CD4-positive, alpha-beta memory T cell (primary cell): Measurements from ENCODE around the gene OPCML. TPM values are rescaled to one million over a fixed set of nuclear protein-coding genes. Genes with fewer than 3 reads are reported as not detected.

Experiments
- CTCF ChIA-PET: fragments of 350-600 bp; sonication (Branson Sonifier 250); formaldehyde crosslinking; loops from one replicate; lab custom pipeline; 2021; ENCODE audit warnings: inconsistent platforms; ENCODE audit not compliant: partially characterized antibody; lab: Charles Lee
- POLR2A ChIA-PET: fragments of 350-600 bp; sonication (Branson Sonifier 250); formaldehyde crosslinking; loops from one replicate; lab custom pipeline; 2021; ENCODE audit not compliant: partially characterized antibody; lab: Charles Lee
- DNase-seq, 5 donors: peaks; one replicate each; pipeline versions ENCODE4 v3.0.0 to v3.0.0-alpha.2; 2020 to 2022; ENCODE audit warnings: mixed read lengths in 1 of 5
- H3K27ac ChIP-seq: one replicate; pipeline ENCODE4 v1.7.0; 2013; ENCODE audit warnings: low read depth, low read length
- H3K27me3 ChIP-seq: 2 replicates; pipeline ENCODE4 v1.7.0; 2013; ENCODE audit warnings: mild to moderate bottlenecking, low read length, moderate library complexity; ENCODE audit not compliant: insufficient read depth
- H3K36me3 ChIP-seq: 2 replicates; pipeline ENCODE4 v1.7.0; 2013; ENCODE audit warnings: mild to moderate bottlenecking, low read length, moderate library complexity; ENCODE audit not compliant: insufficient read depth
- H3K4me1 ChIP-seq: 2 replicates; pipeline ENCODE4 v1.7.0; 2013; ENCODE audit warnings: mild to moderate bottlenecking, low read length, moderate library complexity; ENCODE audit not compliant: insufficient read depth
- H3K4me3 ChIP-seq, 2 donors: one replicate each; pipeline ENCODE4 v1.7.0; 2013; ENCODE audit warnings: low read length in 2 of 2, mild to moderate bottlenecking in 1 of 2
- H3K9me3 ChIP-seq, 2 donors: one replicate each; pipeline ENCODE4 v1.7.0; 2013; ENCODE audit warnings: low read length in 2 of 2, control low read depth in 1 of 2; ENCODE audit not compliant: control insufficient read depth in 1 of 2
- H3K27ac Mint-ChIP-seq, 7 donors: one replicate each; pipeline ENCODE4 v1.8.0; 2020 to 2021; ENCODE audit warnings: mixed read lengths in 7 of 7, mild to moderate bottlenecking in 6 of 7, inconsistent platforms in 3 of 7, moderate library complexity in 3 of 7
- H3K27me3 Mint-ChIP-seq, 2 donors: one replicate each; pipeline ENCODE4 v1.8.0; 2020 to 2021; ENCODE audit warnings: mixed read lengths in 2 of 2
- H3K36me3 Mint-ChIP-seq, 2 donors: one replicate each; pipeline ENCODE4 v1.8.0; 2020 to 2021; ENCODE audit warnings: mixed read lengths in 2 of 2, inconsistent platforms in 1 of 2, mild to moderate bottlenecking in 1 of 2
- H3K4me1 Mint-ChIP-seq, 4 donors: one replicate each; pipeline ENCODE4 v1.8.0; 2020 to 2021; ENCODE audit warnings: mixed read lengths in 4 of 4, mild to moderate bottlenecking in 1 of 4
- H3K4me3 Mint-ChIP-seq, 8 donors: one replicate each; pipeline ENCODE4 v1.8.0; 2020 to 2021; ENCODE audit warnings: mixed read lengths in 8 of 8, mild to moderate bottlenecking in 7 of 8, moderate library complexity in 6 of 8, inconsistent platforms in 3 of 8
- H3K9me3 Mint-ChIP-seq, 8 donors: one replicate each; pipeline ENCODE4 v1.8.0; 2020 to 2021; ENCODE audit warnings: mixed read lengths in 8 of 8, mild to moderate bottlenecking in 5 of 8, inconsistent platforms in 3 of 8, moderate library complexity in 1 of 8
- intact Hi-C: fragments of 100-400 bp; cut with micrococcal nuclease; formaldehyde crosslinking; loops from one replicate; pipeline ENCODE4 v1.15.1; 2023
- polyA plus RNA-seq, 2 donors: library from polyadenylated mRNA; unstranded; fragments of 300-500 nt; fragmentation: Illumina TruSeq; gene quantifications; one replicate each; pipeline ENCODE4 v1.2.3, GENCODE V29; 2021
- total RNA-seq, 2 experiments: library from RNA; stranded (reverse); gene quantifications; one replicate each; pipeline ENCODE4 v1.2.3, GENCODE V29; 2021

OPCML gene
- total and polyA plus RNA-seq, 4 experiments from 2014 or later: not detected

GRCh38 chr11:133198438-133198837 is 333.9 kb downstream of the OPCML start:
- intact Hi-C loops: no loop called here
- Histone ChIP-seq H3K27ac (no peak overlapping the region), H3K27me3 (no peaks in the 10 kb centered on the region), H3K9me3 (no peaks in the 10 kb centered on the region), H3K4me3 (no peak overlapping the region), H3K4me1 (no peaks in the 10 kb centered on the region), H3K36me3 (no peaks in the 10 kb centered on the region)
- Mint-ChIP-seq H3K27me3 (peaks cover 0 to 4% of the 10 kb centered on the region in 2 donors), H3K9me3 (peaks cover 0 to 10% (median under 1%) of the 10 kb centered on the region in 8 donors), H3K36me3 (no peaks in the 10 kb centered on the region), H3K4me1 (no peaks in the 10 kb centered on the region), H3K4me3 (no peak overlapping the region), H3K27ac (no peak overlapping the region)
- CTCF ChIA-PET: no interaction called here
- DNase-seq: no peak
- POLR2A ChIA-PET: no interaction called here

- Histone ChIP-seq H3K36me3 (no peaks in the 10 kb centered on the region), H3K4me1 (no peaks in the 10 kb centered on the region), H3K9me3 (no peaks in the 10 kb centered on the region), H3K4me3 (no peak overlapping the region), H3K27ac (no peak overlapping the region), H3K27me3 (no peaks in the 10 kb centered on the region)
- ChIA-PET CTCF (no interaction called here), POLR2A (no interaction called here)
- H3K27ac Mint-ChIP-seq: no peak overlapping the region
- H3K4me1 Mint-ChIP-seq: no peaks in the 10 kb centered on the region
- H3K9me3 Mint-ChIP-seq: peaks cover 0 to 10% (median under 1%) of the 10 kb centered on the region in 8 donors
- no peak for DNase-seq
- no peak overlapping the region for H3K4me3 Mint-ChIP-seq
- H3K36me3 Mint-ChIP-seq: no peaks in the 10 kb centered on the region
- peaks cover 0 to 4% of the 10 kb centered on the region in 2 donors for H3K27me3 Mint-ChIP-seq
- intact Hi-C loops: no loop called here
These were observed 334.9 kb downstream of the OPCML start for GRCh38 chr11:133197425-133197824.

GRCh38 chr11:133191931-133192330 is 340.4 kb downstream of the OPCML start:
- no peaks in the 10 kb centered on the region for H3K9me3 ChIP-seq
- H3K4me1 ChIP-seq: no peaks in the 10 kb centered on the region
- peaks cover 0 to 11% (median 0%) of the 10 kb centered on the region in 8 donors for H3K9me3 Mint-ChIP-seq
- no peak overlapping the region for H3K4me3 Mint-ChIP-seq
- H3K4me1 Mint-ChIP-seq: no peaks in the 10 kb centered on the region
- H3K36me3 ChIP-seq: no peaks in the 10 kb centered on the region
- CTCF ChIA-PET: no interaction called here
- POLR2A ChIA-PET: no interaction called here
- intact Hi-C loops: no loop called here
- no peak overlapping the region for H3K27ac ChIP-seq
- H3K27me3 ChIP-seq: no peaks in the 10 kb centered on the region
- no peaks in the 10 kb centered on the region for H3K36me3 Mint-ChIP-seq
- no peak overlapping the region for H3K4me3 ChIP-seq
- no peak for DNase-seq
- peaks cover 0 to 6% of the 10 kb centered on the region in 2 donors for H3K27me3 Mint-ChIP-seq
- no peak overlapping the region for H3K27ac Mint-ChIP-seq

- Mint-ChIP-seq H3K27ac (peak overlapping the region in 1 of 7 donors; percentile 17), H3K36me3 (no peaks in the 10 kb centered on the region)
- POLR2A ChIA-PET: no interaction called here
These were observed 350.6 kb downstream of the OPCML start for GRCh38 chr11:133181667-133182066.

GRCh38 chr11:133181066-133181465 is 351.2 kb downstream of the OPCML start:
- H3K4me3 Mint-ChIP-seq: no peak overlapping the region

More at GRCh38 chr11:133181667-133182066, 350.6 kb downstream of the OPCML start:
- Histone ChIP-seq H3K27ac (no peak overlapping the region), H3K9me3 (no peaks in the 10 kb centered on the region), H3K36me3 (no peaks in the 10 kb centered on the region), H3K4me3 (no peak overlapping the region), H3K4me1 (no peaks in the 10 kb centered on the region), H3K27me3 (no peaks in the 10 kb centered on the region)
- CTCF ChIA-PET: no interaction called here
- intact Hi-C loops: no loop called here
- no peak for DNase-seq
- Mint-ChIP-seq H3K27me3 (no peaks in the 10 kb centered on the region), H3K4me1 (no peaks in the 10 kb centered on the region), H3K4me3 (no peak overlapping the region), H3K9me3 (peaks cover 0 to 2% (median 0%) of the 10 kb centered on the region in 8 donors)

GRCh38 chr11:133180201-133180600 is 352.1 kb downstream of the OPCML start:
- ChIA-PET CTCF (no interaction called here), POLR2A (no interaction called here)
- no peak overlapping the region for H3K27ac Mint-ChIP-seq

More at GRCh38 chr11:133181066-133181465, 351.2 kb downstream of the OPCML start:
- Mint-ChIP-seq H3K27me3 (no peaks in the 10 kb centered on the region), H3K27ac (no peak overlapping the region), H3K4me1 (no peaks in the 10 kb centered on the region), H3K9me3 (no peaks in the 10 kb centered on the region), H3K36me3 (no peaks in the 10 kb centered on the region)
- Histone ChIP-seq H3K4me1 (no peaks in the 10 kb centered on the region), H3K27me3 (no peaks in the 10 kb centered on the region), H3K4me3 (no peak overlapping the region), H3K9me3 (no peaks in the 10 kb centered on the region), H3K27ac (no peak overlapping the region), H3K36me3 (no peaks in the 10 kb centered on the region)
- DNase-seq: no peak
- ChIA-PET POLR2A (no interaction called here), CTCF (no interaction called here)
- intact Hi-C loops: no loop called here

GRCh38 chr11:133176748-133177147 is 355.6 kb downstream of the OPCML start:
- no peaks in the 10 kb centered on the region for H3K36me3 ChIP-seq
- POLR2A ChIA-PET: no interaction called here
- H3K27me3 ChIP-seq: no peaks in the 10 kb centered on the region
- Mint-ChIP-seq H3K9me3 (peaks cover 0 to 4% (median 0%) of the 10 kb centered on the region in 8 donors), H3K4me1 (no peaks in the 10 kb centered on the region), H3K4me3 (no peak overlapping the region), H3K27me3 (no peaks in the 10 kb centered on the region), H3K36me3 (no peaks in the 10 kb centered on the region), H3K27ac (no peak overlapping the region)
- CTCF ChIA-PET: no interaction called here
- intact Hi-C loops: no loop called here
- H3K9me3 ChIP-seq: no peaks in the 10 kb centered on the region
- H3K4me1 ChIP-seq: no peaks in the 10 kb centered on the region
- no peak overlapping the region for H3K4me3 ChIP-seq
- DNase-seq: no peak
- H3K27ac ChIP-seq: no peak overlapping the region

More at GRCh38 chr11:133180201-133180600, 352.1 kb downstream of the OPCML start:
- H3K36me3 ChIP-seq: no peaks in the 10 kb centered on the region
- Mint-ChIP-seq H3K4me3 (no peak overlapping the region), H3K4me1 (no peaks in the 10 kb centered on the region), H3K27me3 (no peaks in the 10 kb centered on the region), H3K36me3 (no peaks in the 10 kb centered on the region), H3K9me3 (peaks cover 0 to under 1% (median 0%) of the 10 kb centered on the region in 8 donors)
- H3K27ac ChIP-seq: no peak overlapping the region
- no peaks in the 10 kb centered on the region for H3K4me1 ChIP-seq
- H3K4me3 ChIP-seq: no peak overlapping the region
- no peak for DNase-seq
- no peaks in the 10 kb centered on the region for H3K9me3 ChIP-seq
- H3K27me3 ChIP-seq: no peaks in the 10 kb centered on the region
- intact Hi-C loops: no loop called here

- Histone ChIP-seq H3K9me3 (no peaks in the 10 kb centered on the region), H3K4me3 (no peak overlapping the region), H3K4me1 (no peaks in the 10 kb centered on the region), H3K27ac (no peak overlapping the region), H3K27me3 (no peaks in the 10 kb centered on the region), H3K36me3 (no peaks in the 10 kb centered on the region)
- Mint-ChIP-seq H3K27ac (no peak overlapping the region), H3K4me1 (no peaks in the 10 kb centered on the region), H3K4me3 (no peak overlapping the region), H3K9me3 (peaks cover 0 to 4% (median 0%) of the 10 kb centered on the region in 8 donors), H3K36me3 (no peaks in the 10 kb centered on the region), H3K27me3 (no peaks in the 10 kb centered on the region)
- ChIA-PET POLR2A (no interaction called here), CTCF (no interaction called here)
- intact Hi-C loops: no loop called here
- DNase-seq: no peak
These were observed 357.2 kb downstream of the OPCML start for GRCh38 chr11:133175103-133175502.
